Gastrocnemius medialis (tissue), 4 donors: ENCODE data around the gene ATP1B1. TPM values are rescaled to one million over a fixed set of nuclear protein-coding genes. Genes with fewer than 3 reads are reported as not detected.

ENCODE experiments used
- ATAC-seq, 2 donors: fragments of 150-250 bp; one replicate each; pipeline ENCODE4 v1.9.1; 2016
- DNase-seq, 2 donors: peaks; one replicate each; pipeline ENCODE4 v3.0.0-alpha.2; 2019
- H3K27ac ChIP-seq, 4 donors: fragments of 200-600 bp; sonication (generic); 1 replicate in 1 of 4; 2 replicates in 3 of 4; pipeline ENCODE4 v1.5.1; 2016 to 2018; ENCODE audit warnings: mild to moderate bottlenecking in 2 of 4, moderate library complexity in 1 of 4
- H3K27me3 ChIP-seq, 3 donors: fragments of 200-600 bp; sonication (generic) in 2 of 3; 1 replicate in 1 of 3; 2 replicates in 2 of 3; pipeline versions ENCODE4 v1.5.1 to v1.6.0; 2016 to 2019; ENCODE audit warnings: mild to moderate bottlenecking in 1 of 3, moderate library complexity in 1 of 3
- H3K36me3 ChIP-seq, 2 donors: fragments of 200-600 bp; sonication (generic) in 1 of 2; one replicate each; pipeline ENCODE4 v1.5.1; 2017 to 2018
- H3K4me1 ChIP-seq, 2 donors: fragments of 200-600 bp; sonication (generic) in 1 of 2; one replicate each; pipeline ENCODE4 v1.5.1; 2016 to 2017; ENCODE audit warnings: mild to moderate bottlenecking in 2 of 2
- H3K4me3 ChIP-seq, 4 donors: fragments of 200-600 bp; sonication (generic) in 3 of 4; 1 replicate in 1 of 4; 2 replicates in 3 of 4; pipeline ENCODE4 v1.5.1; 2016 to 2019; ENCODE audit warnings: mild to moderate bottlenecking in 2 of 4
- H3K9me3 ChIP-seq, 3 donors: fragments of 200-600 bp; sonication (generic) in 2 of 3; 1 replicate in 1 of 3; 2 replicates in 2 of 3; pipeline ENCODE4 v1.5.1; 2016 to 2019
- POLR2A ChIP-seq, 2 donors: fragments of 450-650 bp; IDR thresholded peaks; one replicate each; pipeline ENCODE4 v1.6.1; 2017; ENCODE audit warnings: antibody characterized with exemption in 2 of 2, mild to moderate bottlenecking in 2 of 2, moderate library complexity in 2 of 2
- in situ Hi-C, 4 donors: fragments of 200-750 bp; cut with MboI; loops; one replicate each; pipeline versions ENCODE4 v1.15.0 to v1.8.0; 2017; ENCODE audit warnings: low sequenced_read_pairs in 4 of 4
- intact Hi-C: fragments of 100-400 bp; cut with DNase I; formaldehyde crosslinking; loops from one replicate; pipeline ENCODE4 v1.15.1; 2023; ENCODE audit warnings: low total_unique reads
- total RNA-seq, 4 donors: library from RNA; depleted of rRNA; stranded (reverse); fragments of >200 nt; gene quantifications; one replicate each; pipeline versions ENCODE4 v1.1.0 to v1.2.3, GENCODE V29; 2016
- TF ChIP-seq, protein P1 (sequence below), 5 experiments: fragments of 450-650 bp in 3 of 5; fragments of 200-600 bp in 2 of 5; sonication (generic) in 2 of 5; IDR thresholded peaks in 4 of 5; conservative IDR thresholded peaks in 1 of 5; 1 replicate in 4 of 5; 2 replicates in 1 of 5; pipeline ENCODE4 v1.5.1; 2016 to 2019; ENCODE audit warnings: antibody characterized with exemption in 5 of 5, mild to moderate bottlenecking in 3 of 5, moderate library complexity in 3 of 5

The ATP1B1 gene
- total RNA-seq, 4 donors from 2014 or later: 111 to 377 (median 324) TPM

DNA sequence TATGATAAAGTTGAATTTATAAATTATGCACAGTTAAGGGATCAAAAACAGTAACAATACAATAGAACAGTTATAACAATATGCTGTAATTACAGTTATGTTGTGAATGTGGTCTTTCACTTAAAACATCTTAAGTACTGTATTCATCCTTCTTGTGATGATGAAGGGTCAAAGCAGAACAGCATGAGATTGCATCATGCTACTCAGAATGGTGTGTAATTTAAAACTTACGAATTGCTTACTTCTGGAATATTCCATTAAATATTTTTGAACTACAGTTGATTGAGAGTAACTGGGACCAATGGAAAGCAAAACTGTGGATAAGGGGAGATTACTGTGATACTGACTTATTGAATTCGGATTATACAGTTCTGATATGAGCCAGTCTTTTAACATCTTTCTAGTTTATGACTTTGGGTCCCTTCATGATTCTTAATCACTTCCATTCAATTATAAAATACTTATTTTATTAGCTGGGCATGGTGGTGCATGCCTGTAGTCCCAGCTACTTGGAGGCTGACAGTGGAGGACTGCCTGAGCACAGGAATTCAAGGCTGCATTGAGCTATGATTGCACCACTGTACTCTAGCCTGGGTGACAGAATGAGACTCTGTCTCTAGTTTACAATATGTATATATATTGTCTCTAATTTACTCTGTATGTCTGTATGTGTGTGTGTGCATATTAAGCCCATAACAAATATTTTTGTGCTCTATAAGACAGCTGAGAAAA is 43.2 kb downstream of the ATP1B1 start:
- intact Hi-C loops (no loop called here), in situ Hi-C loops (no loop called here)
- DNase-seq (no peak), ATAC-seq (no peak)
- no peaks in the 10 kb centered on the region for H3K9me3 ChIP-seq
- peaks cover 6 to 10% of the 10 kb centered on the region in 2 donors for H3K4me1 ChIP-seq
- no peak overlapping the region for H3K4me3 ChIP-seq
- H3K27me3 ChIP-seq: no peaks in the 10 kb centered on the region
- H3K36me3 ChIP-seq: no peaks in the 10 kb centered on the region
- TF ChIP-seq, protein P1, sequence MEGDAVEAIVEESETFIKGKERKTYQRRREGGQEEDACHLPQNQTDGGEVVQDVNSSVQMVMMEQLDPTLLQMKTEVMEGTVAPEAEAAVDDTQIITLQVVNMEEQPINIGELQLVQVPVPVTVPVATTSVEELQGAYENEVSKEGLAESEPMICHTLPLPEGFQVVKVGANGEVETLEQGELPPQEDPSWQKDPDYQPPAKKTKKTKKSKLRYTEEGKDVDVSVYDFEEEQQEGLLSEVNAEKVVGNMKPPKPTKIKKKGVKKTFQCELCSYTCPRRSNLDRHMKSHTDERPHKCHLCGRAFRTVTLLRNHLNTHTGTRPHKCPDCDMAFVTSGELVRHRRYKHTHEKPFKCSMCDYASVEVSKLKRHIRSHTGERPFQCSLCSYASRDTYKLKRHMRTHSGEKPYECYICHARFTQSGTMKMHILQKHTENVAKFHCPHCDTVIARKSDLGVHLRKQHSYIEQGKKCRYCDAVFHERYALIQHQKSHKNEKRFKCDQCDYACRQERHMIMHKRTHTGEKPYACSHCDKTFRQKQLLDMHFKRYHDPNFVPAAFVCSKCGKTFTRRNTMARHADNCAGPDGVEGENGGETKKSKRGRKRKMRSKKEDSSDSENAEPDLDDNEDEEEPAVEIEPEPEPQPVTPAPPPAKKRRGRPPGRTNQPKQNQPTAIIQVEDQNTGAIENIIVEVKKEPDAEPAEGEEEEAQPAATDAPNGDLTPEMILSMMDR (IDR thresholded peaks at IDR 0.05 in 4 of 5, conservative IDR thresholded peaks at IDR 0.05 in 1 of 5): no peak
- TF ChIP-seq POLR2A (IDR thresholded peaks at IDR 0.05): no peak
- peak overlapping the region in 1 of 4 donors; percentile 77 for H3K27ac ChIP-seq

DNA sequence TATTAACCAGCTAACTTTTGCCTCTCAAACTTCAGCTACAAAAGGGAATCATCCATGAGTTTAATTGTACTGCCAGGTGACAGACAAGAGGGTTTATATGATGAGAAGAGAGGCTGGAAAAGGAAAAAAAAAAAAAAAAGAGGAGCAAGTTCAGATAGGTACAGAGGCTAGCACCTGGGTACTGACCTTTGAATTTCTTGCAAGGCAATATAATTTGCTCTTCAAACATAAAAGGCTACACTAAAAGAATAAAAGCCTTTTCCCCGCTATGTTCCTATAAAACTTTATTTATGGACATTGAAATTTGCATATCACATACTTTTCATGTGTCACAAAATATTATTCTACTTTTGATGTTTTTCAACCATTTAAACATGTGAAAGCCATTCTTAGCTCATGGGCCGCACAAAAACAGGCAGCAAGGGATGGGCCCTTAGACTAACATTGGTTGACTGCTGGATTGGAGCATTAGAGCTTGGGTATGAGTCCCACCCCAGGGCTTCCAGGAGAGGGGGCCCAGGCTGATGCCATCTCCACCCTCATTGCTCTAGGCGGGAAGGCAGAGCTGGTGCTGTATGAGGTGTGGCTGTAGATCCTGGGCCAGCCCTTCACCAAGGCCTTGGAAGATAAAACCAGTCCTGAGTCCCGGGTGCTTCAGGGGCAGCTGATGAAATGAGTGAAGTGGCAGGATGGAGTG is 44.3 kb downstream of the ATP1B1 start:
- Histone ChIP-seq H3K9me3 (no peaks in the 10 kb centered on the region), H3K27me3 (no peaks in the 10 kb centered on the region), H3K36me3 (no peaks in the 10 kb centered on the region), H3K27ac (no peak overlapping the region), H3K4me3 (no peak overlapping the region), H3K4me1 (peaks cover 0 to 7% of the 10 kb centered on the region in 2 donors)
- in situ Hi-C loops (no loop called here), intact Hi-C loops (no loop called here)
- DNase-seq (no peak), ATAC-seq (no peak)
- TF ChIP-seq, protein P1 (IDR thresholded peaks at IDR 0.05 in 4 of 5, conservative IDR thresholded peaks at IDR 0.05 in 1 of 5): no peak

DNA sequence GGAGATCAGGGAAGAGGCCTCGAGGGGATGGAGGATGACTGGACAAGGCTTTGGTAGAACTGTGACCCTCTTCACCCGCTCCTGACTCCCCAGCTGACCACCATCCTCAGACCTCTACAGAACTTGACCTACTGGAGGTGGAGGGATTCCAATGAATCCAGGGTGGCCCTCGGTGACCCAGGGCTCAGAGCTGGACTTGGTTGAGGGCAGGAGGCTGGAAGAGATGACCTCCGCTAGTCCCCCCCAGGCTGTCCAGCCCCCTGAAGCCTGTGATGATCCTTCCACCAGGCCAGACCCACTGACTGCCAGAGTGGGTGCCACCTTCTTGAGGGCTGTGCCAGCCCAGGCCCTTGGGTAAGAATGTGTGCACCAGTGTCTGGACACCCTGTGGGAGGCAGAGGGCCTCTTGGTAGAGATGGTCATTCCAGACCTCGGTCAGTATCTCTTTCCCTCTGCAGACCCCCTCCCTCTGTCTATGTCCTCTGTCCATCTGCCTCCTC is 44.9 kb downstream of the ATP1B1 start:
- Histone ChIP-seq H3K9me3 (no peaks in the 10 kb centered on the region), H3K4me1 (peaks cover 0 to 7% of the 10 kb centered on the region in 2 donors), H3K27ac (no peak overlapping the region), H3K27me3 (no peaks in the 10 kb centered on the region), H3K4me3 (no peak overlapping the region), H3K36me3 (no peaks in the 10 kb centered on the region)
- DNase-seq (no peak), ATAC-seq (no peak)
- intact Hi-C loops: no loop called here
- in situ Hi-C loops: no loop called here
- no peak for TF ChIP-seq POLR2A (IDR thresholded peaks at IDR 0.05)
- TF ChIP-seq, protein P1 (IDR thresholded peaks at IDR 0.05 in 4 of 5, conservative IDR thresholded peaks at IDR 0.05 in 1 of 5): no peak

DNA sequence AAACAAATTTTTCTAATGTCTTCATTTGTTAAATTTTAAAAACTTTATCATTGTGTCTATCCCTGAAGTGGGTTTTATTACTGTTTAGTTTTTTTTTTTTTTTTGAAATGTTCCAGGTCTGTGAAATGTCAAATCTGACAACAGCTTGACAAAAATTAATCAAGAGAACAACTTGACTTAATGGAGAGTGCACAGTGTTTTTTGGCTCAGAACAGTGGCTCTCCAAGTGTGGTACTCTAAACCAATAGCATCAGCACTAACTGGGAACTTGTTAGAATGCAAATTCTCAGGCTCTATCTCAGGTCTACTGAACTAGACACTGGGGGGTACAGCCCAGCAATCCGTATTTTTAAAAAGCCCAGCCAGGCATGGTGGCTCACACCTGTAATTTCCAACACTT is 49.2 kb downstream of the ATP1B1 start:
- H3K9me3 ChIP-seq: no peaks in the 10 kb centered on the region
- no peak for ATAC-seq
- TF ChIP-seq, protein P1 (IDR thresholded peaks at IDR 0.05 in 4 of 5, conservative IDR thresholded peaks at IDR 0.05 in 1 of 5): no peak
- no peak for TF ChIP-seq POLR2A (IDR thresholded peaks at IDR 0.05)
- intact Hi-C loops (loop anchor here (1.0 kb wide), 1 partner anchor 15 kb away; no protein-coding TSS in a partner anchor), in situ Hi-C loops (no loop called here)
- H3K27me3 ChIP-seq: no peaks in the 10 kb centered on the region
- H3K27ac ChIP-seq: no peak overlapping the region
- no peak overlapping the region for H3K4me3 ChIP-seq
- H3K4me1 ChIP-seq: no peaks in the 10 kb centered on the region
- no peak for DNase-seq
- no peaks in the 10 kb centered on the region for H3K36me3 ChIP-seq
